ENCODE data around the gene MAN1C1.

- TF ChIP-seq CTCF (conservative IDR thresholded peaks at IDR 0.05 in 1 of 2, IDR thresholded peaks at IDR 0.05 in 1 of 2; ENCODE audit: low read depth in 1 of 2, low read length in 2 of 2) (no peak), EZH2 (IDR thresholded peaks at IDR 0.05; ENCODE audit: low read length, missing control alignments) (no peak)
These were observed 17.7 kb upstream of the MAN1C1 start for GRCh38 chr1:25598879-25599278.

Measured in fibroblast of lung (primary cell).